Activated T-cell treated with anti-CD3 and anti-CD28 coated beads, Interleukin-2, amount 50 U/mL, for 48 hours (primary cell): ENCODE measurements around the gene FLRT3.

Experiments used
- DNase-seq, 2 experiments: peaks; one replicate each; pipeline ENCODE4 v3.0.0-alpha.2; 2020

The FLRT3 gene

GRCh38 chr20:14337400-14338171 lies at the start of gene FLRT3:
Gene FLRT3, minus strand, starts transcription at chr20:14337612. Its CDS starts 10,106 bp downstream, at chr20:14327506.
- DNase-seq, result peak; percentile 15 to 16

DNA sequence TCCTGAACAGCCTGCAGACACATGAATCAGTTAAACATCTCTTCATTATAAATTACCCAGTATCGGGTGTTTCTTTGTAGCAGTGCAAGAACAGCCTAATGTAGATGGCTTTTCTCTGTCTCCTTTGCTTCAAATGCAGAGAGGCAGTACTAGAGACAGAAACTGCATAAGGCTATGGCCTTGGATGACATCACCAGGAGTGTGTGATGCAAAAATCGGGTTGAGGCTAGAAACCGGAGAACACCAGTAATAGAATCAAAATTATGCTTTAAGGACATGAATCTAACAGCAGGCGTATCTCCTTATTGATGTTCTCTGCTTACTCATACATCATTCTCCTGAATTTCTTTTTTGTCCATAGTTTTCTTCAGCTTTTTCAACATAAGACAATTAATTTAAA lies 49.3 kb upstream of the FLRT3 start:
- DNase-seq, result no peak

GRCh38 chr20:14385176-14385740 lies 47.8 kb upstream of the FLRT3 start:
- DNase-seq, result no peak

DNA sequence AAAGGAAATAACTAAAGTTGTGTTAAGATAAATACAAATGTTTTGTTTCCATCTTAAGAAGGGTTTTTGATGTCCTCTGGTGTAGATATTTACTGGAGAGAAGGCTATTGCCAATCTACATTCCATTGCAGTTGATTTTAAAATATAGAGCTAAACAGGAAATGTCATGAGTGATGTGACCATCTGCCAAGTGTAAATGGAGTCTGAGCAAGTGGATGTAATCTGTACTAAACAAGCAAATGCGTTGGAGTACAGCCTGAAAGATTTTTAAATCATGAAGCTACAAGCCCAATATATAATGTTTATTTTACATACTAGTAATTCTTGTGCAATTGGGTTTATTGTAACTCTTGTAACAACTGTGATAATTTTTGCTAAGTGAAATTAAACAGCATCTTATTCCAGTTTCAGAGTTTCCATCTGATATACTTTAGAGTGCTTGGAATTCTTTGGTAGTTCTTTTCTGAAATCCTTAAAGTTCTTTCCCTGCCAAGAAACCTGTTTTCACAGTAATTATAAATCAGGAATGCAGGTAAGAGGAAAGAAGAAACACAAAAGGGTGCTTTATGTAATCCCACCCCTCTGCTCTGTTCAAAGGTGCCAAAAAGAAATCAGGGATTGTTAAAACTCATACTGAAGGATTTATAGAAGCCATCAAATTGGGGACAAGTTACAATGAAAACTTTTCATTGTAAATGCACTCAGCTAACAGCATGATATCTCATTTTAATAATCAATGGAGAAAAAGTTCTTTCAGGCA lies 47.2 kb upstream of the FLRT3 start:
- DNase-seq, result no peak

DNA sequence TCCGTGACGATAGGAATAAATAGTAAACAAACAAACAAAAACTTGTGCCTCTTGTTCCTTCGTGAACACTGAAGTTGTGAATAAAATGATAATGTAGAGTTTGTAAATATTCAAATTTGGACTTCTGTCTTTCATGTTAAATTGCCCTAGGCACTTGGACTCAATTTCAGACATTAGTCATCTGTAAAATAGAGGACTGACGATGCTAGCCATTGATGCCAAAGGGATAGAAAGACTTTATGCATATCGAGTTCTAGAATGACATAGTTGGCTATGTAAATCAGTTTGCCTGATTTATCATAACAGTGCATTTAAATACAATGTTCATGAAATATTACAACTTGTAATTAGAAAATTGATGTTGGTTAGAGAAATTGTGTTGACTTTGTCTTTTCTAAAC lies 45.9 kb upstream of the FLRT3 start:
- no peak for DNase-seq

DNA sequence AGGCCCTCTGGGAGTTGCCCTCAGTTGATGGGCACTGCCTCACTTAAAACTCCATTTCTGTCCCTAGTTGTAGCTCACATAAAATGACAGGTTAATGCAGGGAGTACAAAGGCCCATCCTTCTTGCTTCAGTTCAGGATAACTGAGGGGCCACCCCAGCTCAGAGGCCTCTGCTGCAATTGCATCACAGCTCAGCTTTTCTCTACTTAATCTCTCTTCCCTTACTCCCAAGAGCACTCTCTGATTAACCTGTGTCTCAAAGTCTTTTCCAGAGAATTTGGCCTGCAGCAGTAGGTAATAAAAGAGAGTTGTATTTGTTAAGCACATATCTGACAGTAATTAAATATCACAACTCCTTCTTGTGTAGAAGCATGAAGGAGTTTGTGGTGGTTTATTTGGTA lies 40.9 kb upstream of the FLRT3 start:
- no peak for DNase-seq

DNA sequence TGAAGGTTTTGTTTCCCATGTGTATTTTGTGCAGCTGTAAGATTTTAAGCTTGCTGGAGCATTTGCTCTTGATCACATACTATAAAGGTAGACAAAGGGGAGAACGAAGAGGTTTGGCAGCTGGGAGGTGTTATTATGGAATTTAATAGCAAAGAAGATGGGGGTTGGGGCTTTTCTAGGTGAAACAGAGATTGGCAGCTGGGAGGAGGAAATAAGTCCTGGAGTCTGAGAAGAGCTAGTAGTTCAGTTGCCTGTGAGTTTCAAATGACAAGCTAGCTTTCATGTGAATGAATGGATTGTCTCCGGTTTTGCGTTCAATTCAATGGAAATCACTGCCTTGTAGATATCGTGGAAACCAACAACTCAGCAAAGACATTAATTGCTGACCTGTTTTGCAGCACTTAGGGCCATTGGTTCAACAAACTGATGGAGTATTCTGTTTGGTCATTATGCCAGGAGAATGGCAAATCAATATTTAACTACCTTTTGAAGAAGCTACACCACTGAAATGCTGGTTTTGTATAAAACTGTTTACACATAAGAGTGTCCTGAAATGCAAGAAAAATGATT lies 38.1 kb upstream of the FLRT3 start:
- no peak for DNase-seq

DNA sequence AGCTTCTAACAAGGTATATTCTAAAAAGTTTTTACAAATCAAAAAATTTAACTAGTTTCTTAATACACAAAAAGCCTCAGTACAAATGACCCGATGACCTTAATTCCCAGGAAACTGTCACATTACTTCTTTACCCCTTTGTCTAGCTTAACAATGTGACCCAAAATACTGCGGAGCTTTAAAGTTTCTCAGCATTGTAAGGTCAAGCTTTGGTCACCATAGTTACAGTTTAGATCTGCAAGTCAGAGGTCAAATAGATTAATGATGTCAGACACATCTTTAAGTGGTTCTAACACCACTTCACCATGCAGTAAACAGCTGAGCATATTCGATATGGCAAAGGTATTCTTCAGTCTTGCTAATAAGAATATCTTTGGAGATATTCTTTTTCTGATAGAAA lies 36.8 kb upstream of the FLRT3 start:
- DNase-seq, result no peak

DNA sequence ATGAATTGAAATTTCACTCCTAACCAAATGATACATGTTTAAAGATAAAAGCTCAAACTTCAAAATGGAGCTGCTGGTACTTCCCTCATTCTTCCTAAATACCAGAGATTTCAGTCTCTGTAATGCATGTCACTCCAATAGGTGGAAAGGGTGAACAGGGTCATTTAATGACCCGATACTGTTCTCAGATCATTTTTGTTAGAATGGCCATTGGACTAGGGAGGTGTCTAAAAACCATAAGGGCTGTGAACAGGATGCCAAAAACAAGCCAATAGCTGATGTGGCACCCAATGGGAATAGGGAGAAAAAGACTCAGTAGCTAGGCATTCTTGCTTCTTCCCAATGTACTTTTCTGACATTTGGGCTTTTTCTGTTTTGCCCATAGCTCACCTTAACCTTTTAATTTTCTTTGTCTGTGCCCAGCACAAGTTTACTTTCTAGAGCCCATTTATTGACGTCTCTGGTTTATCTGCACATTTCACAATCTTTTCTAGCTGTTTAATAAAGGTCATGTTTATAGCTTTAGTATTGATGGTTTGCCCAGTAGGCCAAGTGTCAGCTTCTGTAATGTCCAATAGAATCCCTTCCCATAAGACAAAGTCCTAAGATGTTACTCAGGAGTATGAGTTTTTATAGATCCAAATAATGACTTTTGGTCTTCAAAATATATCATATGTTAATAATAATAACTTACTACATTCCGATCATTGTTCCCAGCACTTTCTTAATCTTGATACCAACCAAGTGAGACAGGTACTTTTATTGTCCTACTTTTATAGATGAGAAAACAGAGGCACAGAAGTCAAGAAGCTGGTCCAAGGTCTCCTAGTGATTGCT lies 24.3 kb upstream of the FLRT3 start:
- DNase-seq, result no peak

- DNase-seq, result no peak
Observed at GRCh38 chr20:14360416-14360815, 23.0 kb upstream of the FLRT3 start.

DNA sequence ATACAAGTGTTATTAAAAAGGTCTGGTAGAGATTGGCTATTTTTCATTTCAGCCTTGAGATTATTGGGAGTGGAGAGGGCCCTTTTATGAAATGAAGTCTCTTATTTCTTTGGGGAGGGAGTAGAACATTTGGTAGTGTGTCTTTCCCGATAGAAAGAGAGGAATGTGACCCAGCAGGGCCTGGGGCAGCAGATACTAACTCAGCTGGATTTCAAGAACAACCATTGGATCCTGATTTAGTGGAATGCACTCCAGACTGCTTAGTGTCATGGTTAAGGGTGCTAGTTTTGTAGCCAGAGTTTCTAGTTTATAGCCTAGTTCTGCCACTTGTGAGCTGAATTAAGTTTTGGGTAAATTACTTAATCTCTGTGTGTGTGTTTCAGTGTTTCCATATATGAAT lies 18.4 kb upstream of the FLRT3 start:
- DNase-seq, result no peak

DNA sequence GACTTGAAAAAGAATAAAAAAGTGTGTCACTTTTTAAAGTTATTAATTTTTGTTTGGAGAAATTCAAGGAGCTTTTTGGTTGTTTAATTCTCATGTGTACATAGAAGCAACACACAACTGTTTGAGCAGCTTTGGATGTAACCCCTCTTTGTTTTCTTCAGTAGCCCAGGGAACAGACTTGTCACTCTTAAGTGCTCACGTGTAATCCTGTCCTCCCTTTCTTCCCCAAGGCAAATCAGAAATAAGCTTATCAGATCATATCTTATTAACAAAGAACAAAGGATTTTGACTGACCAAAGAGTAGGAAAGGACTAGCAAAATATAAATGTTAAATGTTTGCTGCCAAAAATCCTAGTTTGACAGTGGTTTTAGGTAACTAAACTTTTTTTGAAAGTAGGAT lies 7.3 kb upstream of the FLRT3 start:
- no peak for DNase-seq

DNA sequence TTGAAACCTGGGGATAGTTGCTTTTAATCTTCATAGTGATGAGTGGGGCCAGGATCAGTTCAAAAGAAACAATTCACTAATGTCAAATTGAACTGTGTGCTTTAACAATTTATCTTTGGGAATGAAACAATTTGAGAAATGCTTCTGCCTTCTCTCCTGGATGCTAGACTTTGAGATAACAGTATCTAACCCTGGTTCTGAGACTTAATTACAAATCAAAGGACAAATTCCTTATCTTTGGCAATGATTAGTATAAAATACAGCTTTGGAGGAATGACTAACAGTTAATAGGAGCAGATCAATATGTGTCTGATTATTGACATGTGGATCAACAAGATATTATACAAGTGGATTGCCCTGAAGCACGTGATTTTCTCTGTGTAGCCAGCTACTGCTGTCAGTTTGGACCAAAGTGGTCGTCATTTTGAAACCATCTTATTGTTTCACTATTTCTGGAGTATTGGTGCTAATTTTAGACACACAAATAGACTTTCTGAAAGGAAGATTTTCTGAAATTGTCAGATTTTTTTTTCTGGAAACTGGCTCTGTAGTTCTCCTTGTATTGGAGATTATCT lies 6.2 kb upstream of the FLRT3 start:
- DNase-seq, result no peak

GRCh38 chr20:14342918-14343317 lies 5.5 kb upstream of the FLRT3 start:
- DNase-seq, result no peak

GRCh38 chr20:14341801-14342200 lies 4.4 kb upstream of the FLRT3 start:
- DNase-seq, result no peak

DNA sequence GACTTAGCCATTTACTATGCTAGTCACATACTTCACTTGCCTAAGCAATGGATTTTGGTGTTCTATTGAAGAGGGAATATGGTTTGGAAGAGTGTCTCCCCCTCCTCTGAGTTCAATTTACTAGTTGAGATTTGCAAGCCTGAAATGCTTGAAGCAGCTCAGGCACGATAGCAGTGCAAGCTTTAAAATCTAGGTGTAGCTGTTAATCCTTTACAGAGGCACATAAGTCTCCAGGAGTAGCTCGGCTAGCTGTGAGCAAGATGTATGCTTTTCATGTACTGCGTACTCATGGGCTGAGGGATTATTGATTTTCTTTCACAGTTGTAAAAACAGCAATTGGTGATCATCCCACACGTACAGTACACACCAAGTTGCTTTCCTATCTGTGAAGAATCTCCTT lies 726 bp downstream of the FLRT3 start:
- no peak for DNase-seq

DNA sequence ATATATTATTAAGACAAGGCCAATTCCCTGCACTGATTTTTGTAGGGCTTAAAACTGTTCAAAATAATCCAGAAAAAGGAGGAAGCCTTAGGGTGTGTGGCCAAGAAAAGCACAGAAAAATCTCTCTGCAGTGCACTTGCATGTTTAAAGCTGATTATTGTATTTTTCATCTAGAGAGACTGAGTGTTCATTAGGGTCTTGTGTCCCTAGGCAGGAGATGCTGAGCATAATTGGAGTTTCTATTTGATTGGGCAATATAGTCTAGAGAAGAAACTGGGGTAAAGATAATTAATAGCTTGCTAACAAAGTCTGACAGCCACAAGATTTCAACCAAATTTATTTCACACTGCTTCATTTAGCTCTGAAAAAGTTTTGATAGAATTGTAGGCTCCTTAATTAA lies 2.4 kb downstream of the FLRT3 start:
- DNase-seq, result no peak

- DNase-seq, result no peak
Observed at GRCh38 chr20:14334306-14334930, 3.0 kb downstream of the FLRT3 start.

DNA sequence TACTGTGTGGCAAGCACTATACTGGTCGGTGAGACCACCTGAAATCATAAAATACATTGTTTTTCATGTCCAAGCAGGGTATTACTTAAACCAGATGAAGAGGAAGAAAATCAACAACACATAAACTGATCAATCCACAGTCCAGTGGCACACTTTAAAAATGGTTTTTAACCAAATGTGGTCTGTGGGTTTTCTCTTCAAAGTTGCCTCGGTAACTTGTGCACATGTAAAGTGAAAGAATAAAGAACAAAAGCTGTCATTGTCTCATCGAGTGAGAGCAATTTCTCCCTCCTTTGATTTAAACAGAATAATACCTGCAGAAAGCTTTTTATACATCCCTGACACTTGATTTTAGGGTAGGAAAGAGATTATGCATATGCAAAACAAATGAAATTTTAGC lies 3.7 kb downstream of the FLRT3 start:
- DNase-seq, result no peak

DNA sequence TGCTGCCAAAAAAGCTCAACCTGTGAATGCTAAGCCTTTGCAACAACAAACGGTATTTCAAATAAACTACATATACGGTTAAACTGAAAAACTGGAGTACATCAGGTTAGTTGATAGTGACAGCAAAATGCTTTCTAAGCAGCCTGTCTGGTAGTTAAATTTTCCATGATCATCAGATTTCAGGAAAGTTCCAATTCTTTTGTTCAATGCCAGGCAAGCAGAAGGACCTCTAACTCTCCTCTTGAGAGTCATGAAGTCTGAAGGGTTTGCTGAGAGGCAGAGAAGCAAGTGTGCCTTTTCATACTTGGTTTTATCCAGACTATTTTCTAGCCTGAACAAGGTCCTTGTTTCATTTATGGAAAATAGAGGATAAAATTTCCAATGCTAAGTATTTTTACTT lies 4.5 kb downstream of the FLRT3 start:
- no peak for DNase-seq

DNA sequence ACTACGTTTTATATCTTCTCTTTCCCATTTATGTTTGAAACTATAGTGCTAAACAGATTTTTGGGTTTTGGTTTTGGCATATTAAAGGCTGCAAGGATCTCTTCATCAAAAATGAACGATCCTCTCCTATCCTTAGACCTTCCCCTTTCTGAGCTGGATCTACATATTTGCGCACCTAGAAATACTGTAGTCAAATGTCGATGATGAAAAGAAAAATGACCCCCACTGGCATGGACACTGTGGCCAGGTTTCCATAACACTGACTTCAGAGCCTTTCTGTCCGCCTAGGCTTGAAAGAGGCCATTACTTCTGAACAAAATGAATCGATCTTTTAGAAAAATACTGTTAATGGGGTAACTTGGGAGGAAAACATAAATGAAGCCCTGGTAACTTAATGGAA lies 5.8 kb downstream of the FLRT3 start:
- no peak for DNase-seq

GRCh38 chr20:14319704-14320103 lies 17.7 kb downstream of the FLRT3 start:
- no peak for DNase-seq
